Ishikawa (cell line): ENCODE data around the gene PLEKHG7.

Source experiments
- CEBPB ChIP-seq: IDR thresholded peaks from 2 replicates; pipeline ENCODE4 v1.6.1; 2012
- CREB1 ChIP-seq: IDR thresholded peaks from 2 replicates; pipeline ENCODE4 v1.6.1; 2012; ENCODE audit warnings: low read depth
- EGR1 ChIP-seq: IDR thresholded peaks from 2 replicates; pipeline ENCODE4 v1.6.1; 2012
- EP300 ChIP-seq: IDR thresholded peaks from 2 replicates; pipeline ENCODE4 v1.6.1; 2012; ENCODE audit warnings: borderline replicate concordance
- FOXM1 ChIP-seq: IDR thresholded peaks from 2 replicates; pipeline ENCODE4 v1.6.1; 2012; ENCODE audit warnings: low read depth, borderline replicate concordance
- NFIC ChIP-seq: IDR thresholded peaks from 2 replicates; pipeline ENCODE4 v1.6.1; 2012
- RAD21 ChIP-seq: IDR thresholded peaks from 2 replicates; pipeline ENCODE4 v1.6.1; 2012; ENCODE audit warnings: low read depth
- TAF1 ChIP-seq: IDR thresholded peaks from 2 replicates; pipeline ENCODE4 v1.6.1; 2012; ENCODE audit warnings: low read depth, mild to moderate bottlenecking
- TCF12 ChIP-seq: IDR thresholded peaks from 2 replicates; pipeline ENCODE4 v1.6.1; 2012; ENCODE audit warnings: low read depth
- TEAD4 ChIP-seq: IDR thresholded peaks from 2 replicates; pipeline ENCODE4 v1.6.1; 2012
- YY1 ChIP-seq: IDR thresholded peaks from 2 replicates; pipeline ENCODE4 v1.6.1; 2012; ENCODE audit warnings: low read depth
- ZBTB7A ChIP-seq: IDR thresholded peaks from 2 replicates; pipeline ENCODE4 v1.6.1; 2012; ENCODE audit warnings: low read depth
- TF ChIP-seq, protein P1 (sequence below): IDR thresholded peaks from 2 replicates; pipeline ENCODE4 v1.6.1; 2012
- TF ChIP-seq, protein P2 (sequence below): IDR thresholded peaks from 2 replicates; pipeline ENCODE4 v1.6.1; 2012; ENCODE audit warnings: low read depth, mild to moderate bottlenecking
- TF ChIP-seq, protein P3 (sequence below): IDR thresholded peaks from 2 replicates; pipeline ENCODE4 v1.6.1; 2012

Gene PLEKHG7, protein sequence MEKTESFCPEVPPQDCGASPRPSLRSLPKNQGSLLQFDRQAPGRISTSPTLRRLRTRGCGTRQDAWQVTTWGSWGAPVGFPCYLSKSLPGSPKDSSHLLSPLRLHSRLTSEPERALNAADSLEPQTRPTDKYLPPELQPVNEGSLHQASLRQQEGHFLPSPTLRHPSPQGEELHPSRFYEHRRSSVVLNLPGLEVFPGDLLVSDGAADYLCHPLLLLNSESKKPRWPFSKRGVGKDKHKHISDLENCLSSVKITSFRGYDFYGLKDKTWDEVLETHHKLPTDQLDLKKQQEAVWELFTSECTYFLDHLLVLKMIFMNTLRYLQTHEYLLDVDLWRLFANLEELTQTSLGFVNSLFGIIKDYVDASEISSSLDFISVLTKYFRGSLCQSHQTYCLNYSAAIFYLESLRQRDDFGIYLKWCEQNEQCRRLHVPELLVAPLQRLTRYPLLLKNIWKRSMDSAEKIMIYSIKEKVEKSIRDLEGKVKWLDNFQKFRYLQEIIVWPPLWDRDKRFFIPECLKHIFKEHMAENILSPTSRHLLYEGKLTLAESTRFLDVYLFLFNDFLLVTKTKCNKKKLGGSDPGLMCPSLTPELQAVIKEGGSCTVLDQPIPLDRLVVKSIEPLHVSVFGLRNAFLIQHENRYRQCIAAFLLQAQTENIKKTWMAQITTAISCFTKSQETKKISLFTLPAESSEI

DNA sequence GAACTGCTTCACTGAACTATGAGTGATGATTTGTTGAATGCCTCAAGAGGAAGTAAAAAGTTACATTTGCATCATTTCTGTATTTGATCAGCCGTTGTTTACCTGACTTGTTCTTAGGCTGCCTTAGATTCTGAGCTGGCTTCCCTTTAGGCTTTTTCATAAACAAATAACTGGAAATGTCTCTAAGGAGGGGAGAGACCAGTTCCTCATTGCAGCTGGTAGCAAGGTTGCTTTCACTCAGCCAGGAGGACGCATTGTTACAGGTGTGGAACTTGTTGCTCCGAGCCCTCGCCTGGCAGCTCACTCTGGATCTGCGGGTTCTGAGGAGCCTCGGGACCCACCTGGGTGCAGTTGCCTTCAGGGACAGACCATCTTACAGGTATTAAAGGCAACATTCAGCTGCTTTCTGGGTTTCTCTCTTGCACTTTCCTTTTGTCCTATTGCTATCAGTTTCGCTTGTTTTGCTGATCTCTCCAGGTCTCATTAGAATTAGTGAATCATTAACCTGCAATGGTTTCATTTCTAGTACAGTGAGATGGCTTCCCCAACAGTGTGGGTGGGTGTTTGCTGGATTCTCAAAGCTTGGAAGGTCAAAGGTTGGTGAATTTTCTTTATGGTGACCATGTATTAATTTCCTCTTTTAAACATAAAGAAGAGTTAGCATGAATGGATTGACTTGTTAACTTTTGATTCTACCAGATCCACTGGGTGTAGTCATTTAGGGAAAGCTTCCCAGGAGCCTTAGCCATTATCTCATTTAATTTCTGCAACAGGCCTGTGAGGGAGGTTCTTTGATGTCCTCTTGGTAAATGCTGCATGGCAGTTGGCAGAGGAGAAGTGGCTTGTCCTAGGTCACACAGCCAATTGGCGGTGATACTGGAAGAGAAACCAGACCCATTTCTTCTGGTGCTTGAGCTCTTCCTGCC, at the start of gene PLEKHG7:
Gene PLEKHG7 (plus strand): TSS at position 236 of the 926 bp plus-strand sequence. CDS start 3,643 bp downstream, outside the sequence.
- TF ChIP-seq CEBPB (no peak), TCF12 (no peak), ZBTB7A (no peak), YY1 (no peak), TAF1 (no peak), NFIC (no peak), TEAD4 (no peak), FOXM1 (no peak), RAD21 (no peak), CREB1 (no peak), EGR1 (no peak), EP300 (no peak)
- TF ChIP-seq, protein P1, sequence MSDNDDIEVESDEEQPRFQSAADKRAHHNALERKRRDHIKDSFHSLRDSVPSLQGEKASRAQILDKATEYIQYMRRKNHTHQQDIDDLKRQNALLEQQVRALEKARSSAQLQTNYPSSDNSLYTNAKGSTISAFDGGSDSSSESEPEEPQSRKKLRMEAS: no peak
- TF ChIP-seq, protein P2, sequence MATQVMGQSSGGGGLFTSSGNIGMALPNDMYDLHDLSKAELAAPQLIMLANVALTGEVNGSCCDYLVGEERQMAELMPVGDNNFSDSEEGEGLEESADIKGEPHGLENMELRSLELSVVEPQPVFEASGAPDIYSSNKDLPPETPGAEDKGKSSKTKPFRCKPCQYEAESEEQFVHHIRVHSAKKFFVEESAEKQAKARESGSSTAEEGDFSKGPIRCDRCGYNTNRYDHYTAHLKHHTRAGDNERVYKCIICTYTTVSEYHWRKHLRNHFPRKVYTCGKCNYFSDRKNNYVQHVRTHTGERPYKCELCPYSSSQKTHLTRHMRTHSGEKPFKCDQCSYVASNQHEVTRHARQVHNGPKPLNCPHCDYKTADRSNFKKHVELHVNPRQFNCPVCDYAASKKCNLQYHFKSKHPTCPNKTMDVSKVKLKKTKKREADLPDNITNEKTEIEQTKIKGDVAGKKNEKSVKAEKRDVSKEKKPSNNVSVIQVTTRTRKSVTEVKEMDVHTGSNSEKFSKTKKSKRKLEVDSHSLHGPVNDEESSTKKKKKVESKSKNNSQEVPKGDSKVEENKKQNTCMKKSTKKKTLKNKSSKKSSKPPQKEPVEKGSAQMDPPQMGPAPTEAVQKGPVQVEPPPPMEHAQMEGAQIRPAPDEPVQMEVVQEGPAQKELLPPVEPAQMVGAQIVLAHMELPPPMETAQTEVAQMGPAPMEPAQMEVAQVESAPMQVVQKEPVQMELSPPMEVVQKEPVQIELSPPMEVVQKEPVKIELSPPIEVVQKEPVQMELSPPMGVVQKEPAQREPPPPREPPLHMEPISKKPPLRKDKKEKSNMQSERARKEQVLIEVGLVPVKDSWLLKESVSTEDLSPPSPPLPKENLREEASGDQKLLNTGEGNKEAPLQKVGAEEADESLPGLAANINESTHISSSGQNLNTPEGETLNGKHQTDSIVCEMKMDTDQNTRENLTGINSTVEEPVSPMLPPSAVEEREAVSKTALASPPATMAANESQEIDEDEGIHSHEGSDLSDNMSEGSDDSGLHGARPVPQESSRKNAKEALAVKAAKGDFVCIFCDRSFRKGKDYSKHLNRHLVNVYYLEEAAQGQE: no peak
- TF ChIP-seq, protein P3, sequence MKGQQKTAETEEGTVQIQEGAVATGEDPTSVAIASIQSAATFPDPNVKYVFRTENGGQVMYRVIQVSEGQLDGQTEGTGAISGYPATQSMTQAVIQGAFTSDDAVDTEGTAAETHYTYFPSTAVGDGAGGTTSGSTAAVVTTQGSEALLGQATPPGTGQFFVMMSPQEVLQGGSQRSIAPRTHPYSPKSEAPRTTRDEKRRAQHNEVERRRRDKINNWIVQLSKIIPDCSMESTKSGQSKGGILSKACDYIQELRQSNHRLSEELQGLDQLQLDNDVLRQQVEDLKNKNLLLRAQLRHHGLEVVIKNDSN: no peak

DNA sequence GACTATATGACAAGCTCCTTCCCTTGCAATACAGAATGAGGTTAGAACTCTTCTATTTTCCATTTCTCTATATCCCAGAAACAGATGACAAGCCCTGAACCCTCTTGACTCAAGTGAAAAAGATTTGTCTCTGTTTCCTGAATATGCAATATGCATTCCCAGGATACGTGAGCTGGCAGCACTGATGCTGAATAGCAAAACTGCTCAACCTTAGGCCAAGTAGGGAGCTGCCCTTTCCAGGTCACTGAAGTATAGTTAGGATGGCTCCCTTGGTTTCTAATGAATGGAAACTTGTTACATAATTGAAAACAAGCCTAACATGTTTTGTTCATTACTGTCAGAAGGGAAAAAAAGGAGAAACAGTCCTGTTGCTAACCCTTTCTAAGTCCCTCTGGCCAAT, 47.9 kb upstream of the PLEKHG7 start:
- TF ChIP-seq TAF1 (no peak), CREB1 (no peak), FOXM1 (no peak), EGR1 (no peak), ZBTB7A (no peak), TCF12 (no peak), NFIC (no peak)
- TF ChIP-seq, protein P2: no peak

DNA sequence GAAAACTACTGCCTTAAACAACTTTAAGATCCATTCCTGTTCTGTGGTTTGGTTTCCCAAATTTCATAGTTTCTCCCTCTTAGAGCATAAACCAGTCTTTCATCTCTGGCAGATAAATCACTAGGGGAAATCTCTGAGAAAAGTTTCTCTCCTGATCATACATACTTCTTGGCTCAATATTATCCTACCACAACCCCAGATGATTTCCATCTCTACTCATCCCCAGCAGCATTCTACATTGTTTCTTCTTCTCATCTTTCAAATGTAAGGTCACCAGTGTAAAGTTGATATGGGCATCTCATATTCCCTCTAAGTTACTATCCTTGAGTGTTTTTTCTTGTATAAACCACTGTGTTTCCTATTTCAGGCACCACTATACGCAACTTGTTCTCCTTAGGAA, 45.9 kb upstream of the PLEKHG7 start:
- TF ChIP-seq, protein P1: no peak
- no peak for TF ChIP-seq ZBTB7A
- TF ChIP-seq RAD21: no peak
- TF ChIP-seq EGR1: no peak
- no peak for TF ChIP-seq TCF12

DNA sequence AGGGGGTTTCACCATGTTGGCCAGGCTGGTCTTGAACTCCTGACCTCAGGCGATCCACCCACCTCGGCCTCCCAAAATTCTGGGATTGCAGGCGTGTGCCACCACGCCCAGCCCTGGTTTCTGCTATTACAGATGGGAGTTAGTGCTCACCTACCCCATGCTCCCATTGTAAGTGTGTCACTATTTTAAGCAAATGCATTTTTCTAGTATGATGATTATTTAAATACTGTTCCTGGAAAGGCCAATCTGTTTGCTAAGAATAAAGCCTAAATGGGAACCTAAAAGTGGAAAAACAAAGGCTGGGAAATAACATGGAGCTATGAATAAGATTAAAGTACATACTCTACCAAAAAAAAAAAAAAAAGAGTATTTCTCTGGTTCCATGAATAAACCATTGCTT, 45.0 kb upstream of the PLEKHG7 start:
- TF ChIP-seq ZBTB7A (no peak), CEBPB (no peak), YY1 (no peak), NFIC (no peak), CREB1 (no peak), RAD21 (no peak), TEAD4 (no peak), TCF12 (no peak), EGR1 (no peak), FOXM1 (no peak), TAF1 (no peak)
- TF ChIP-seq, protein P1: no peak
- TF ChIP-seq, protein P3: no peak

DNA sequence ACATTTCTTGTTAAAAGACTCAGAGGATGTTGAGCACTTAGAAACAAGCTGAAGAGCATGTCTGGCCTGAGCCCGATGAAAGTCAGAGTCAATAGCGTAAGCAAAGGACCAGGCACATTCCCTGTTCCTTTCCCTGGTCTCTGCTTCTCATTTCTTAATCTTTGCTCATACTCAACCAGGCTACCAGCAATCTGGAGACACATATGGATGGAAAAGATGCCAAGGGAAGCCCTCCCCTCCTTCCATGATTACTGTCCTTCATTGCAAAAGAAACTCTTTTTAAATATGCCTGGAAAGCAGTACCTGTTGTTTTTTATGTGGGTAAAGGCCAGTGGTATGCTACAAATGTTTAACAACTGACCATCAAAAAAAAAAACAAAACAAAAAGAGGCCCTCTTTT, 44.2 kb upstream of the PLEKHG7 start:
- TF ChIP-seq TCF12 (no peak), EP300 (no peak), ZBTB7A (no peak), TEAD4 (no peak), EGR1 (no peak), CREB1 (no peak), RAD21 (no peak)
